GM23338 (cell line): ENCODE measurements around the gene NAMPT. TPM values are rescaled to one million over a fixed set of nuclear protein-coding genes. Genes with fewer than 3 reads are reported as not detected.

Source experiments
- ATAC-seq: fragments of 200-7000 bp; cut with Tn5 transposase; 3 replicates; pipeline ENCODE4 v1.9.1; 2020
- DNase-seq: peaks from one replicate; pipeline ENCODE4 v3.0.0-alpha.2; 2015; ENCODE audit warnings: low spot score
- H2AFZ ChIP-seq: fragments of 200-600 bp; sonication (generic); 2 replicates; pipeline ENCODE4 v1.8.0; 2016; ENCODE audit warnings: antibody characterized with exemption, mild to moderate bottlenecking, moderate library complexity
- H3F3A ChIP-seq: fragments of 200-600 bp; sonication (generic); replicated peaks from 2 replicates; pipeline ENCODE4 v1.8.0; 2017; ENCODE audit warnings: antibody characterized with exemption, mixed run types, low read depth
- H3K27ac ChIP-seq: fragments of 200-600 bp; sonication (generic); 2 replicates; pipeline ENCODE4 v1.6.1; 2016; ENCODE audit warnings: low read depth
- H3K27me3 ChIP-seq: fragments of 200-600 bp; sonication (generic); 2 replicates; pipeline ENCODE4 v1.8.0; 2016; ENCODE audit warnings: mild to moderate bottlenecking, mixed run types, moderate library complexity; ENCODE audit not compliant: insufficient read depth
- H3K36me3 ChIP-seq: fragments of 200-600 bp; sonication (generic); 2 replicates; pipeline ENCODE4 v1.8.0; 2016; ENCODE audit warnings: mild to moderate bottlenecking; ENCODE audit not compliant: insufficient read depth
- H3K4me1 ChIP-seq: fragments of 200-600 bp; sonication (generic); 2 replicates; pipeline ENCODE4 v1.8.0; 2016; ENCODE audit warnings: mild to moderate bottlenecking, moderate library complexity; ENCODE audit not compliant: insufficient read depth
- H3K4me2 ChIP-seq: fragments of 200-600 bp; sonication (generic); 2 replicates; pipeline ENCODE4 v1.7.1; 2017; ENCODE audit warnings: mixed run types
- H3K4me3 ChIP-seq: fragments of 200-600 bp; sonication (generic); 2 replicates; pipeline ENCODE4 v1.6.1; 2016; ENCODE audit warnings: mixed run types
- H3K79me2 ChIP-seq: fragments of 200-600 bp; sonication (generic); replicated peaks from 2 replicates; pipeline ENCODE4 v1.8.0; 2017; ENCODE audit warnings: mild to moderate bottlenecking; ENCODE audit not compliant: insufficient read depth
- H3K9me2 ChIP-seq: fragments of 200-600 bp; sonication (generic); 2 replicates; pipeline ENCODE4 v1.8.0; 2017; ENCODE audit not compliant: insufficient read depth
- H4K20me1 ChIP-seq: fragments of 200-600 bp; sonication (generic); replicated peaks from 2 replicates; pipeline ENCODE4 v1.8.0; 2017; ENCODE audit warnings: mild to moderate bottlenecking; ENCODE audit not compliant: insufficient read depth
- H3K27ac Mint-ChIP-seq: 2 replicates; pipeline ENCODE4 v1.8.0; 2020; ENCODE audit warnings: inconsistent platforms, mild to moderate bottlenecking, moderate library complexity, mixed read lengths
- H3K27me3 Mint-ChIP-seq: 3 replicates; pipeline ENCODE4 v1.8.0; 2022; ENCODE audit warnings: low read depth, mild to moderate bottlenecking, moderate library complexity, mixed read lengths, inconsistent platforms; ENCODE audit not compliant: insufficient read depth, poor library complexity
- H3K36me3 Mint-ChIP-seq: 3 replicates; pipeline ENCODE4 v1.8.0; 2021; ENCODE audit warnings: low read depth, mild to moderate bottlenecking, inconsistent platforms, moderate library complexity, mixed read lengths
- H3K4me1 Mint-ChIP-seq: 3 replicates; pipeline ENCODE4 v1.8.0; 2020; ENCODE audit warnings: mild to moderate bottlenecking, inconsistent platforms, mixed read lengths
- H3K4me3 Mint-ChIP-seq: 3 replicates; pipeline ENCODE4 v1.8.0; 2021; ENCODE audit warnings: moderate library complexity, mild to moderate bottlenecking, inconsistent platforms, mixed read lengths
- H3K9me3 Mint-ChIP-seq: 3 replicates; pipeline ENCODE4 v1.8.0; 2020; ENCODE audit warnings: moderate library complexity, mild to moderate bottlenecking, inconsistent platforms, mixed read lengths
- CREB1 ChIP-seq: fragments of 250-450 bp; sonication (Bioruptor Pico); IDR thresholded peaks from 2 replicates; pipeline ENCODE4 v1.5.0; 2020; ENCODE audit warnings: low read depth, mild to moderate bottlenecking, moderate library complexity
- EZH2 ChIP-seq: fragments of 200-600 bp; sonication (generic); IDR thresholded peaks from one replicate; pipeline ENCODE4 v1.8.0; 2017; ENCODE audit warnings: antibody characterized with exemption, mild to moderate bottlenecking, low read depth; ENCODE audit not compliant: unreplicated experiment
- EZH2phosphoT487 ChIP-seq: fragments of 200-600 bp; sonication (generic); IDR thresholded peaks from one replicate; pipeline ENCODE4 v1.8.1; 2018; ENCODE audit warnings: antibody characterized with exemption; ENCODE audit not compliant: unreplicated experiment
- JUNB ChIP-seq: IDR thresholded peaks from one replicate; pipeline ENCODE4 v1.6.1; 2016; ENCODE audit warnings: antibody characterized with exemption; ENCODE audit not compliant: unreplicated experiment
- NANOG ChIP-seq: IDR thresholded peaks from 2 replicates; pipeline ENCODE4 v1.6.1; 2016; ENCODE audit warnings: antibody characterized with exemption, borderline replicate concordance
- POLR2AphosphoS5 ChIP-seq: IDR thresholded peaks from 2 replicates; pipeline ENCODE4 v1.6.1; 2016; ENCODE audit warnings: antibody characterized with exemption, low read depth
- ZNF114 ChIP-seq: fragments of 250-450 bp; sonication (Bioruptor Pico); IDR thresholded peaks from 2 replicates; pipeline ENCODE4 v1.5.0; 2020; ENCODE audit warnings: mild to moderate bottlenecking, moderate library complexity
- ZNF331 ChIP-seq: fragments of 250-450 bp; sonication (Bioruptor Pico); IDR thresholded peaks from 2 replicates; pipeline ENCODE4 v1.5.0; 2020; ENCODE audit warnings: low read depth, mild to moderate bottlenecking, moderate library complexity
- polyA plus RNA-seq: library from polyadenylated mRNA; unstranded; fragments of >200 nt; fragmentation: Nextera tagmentation; extraction: Ambion mirVana; gene quantifications from 2 replicates; pipeline ENCODE4 v1.2.1, GENCODE V29; 2016
- total RNA-seq: library from RNA; depleted of rRNA; stranded (reverse); fragments of >200 nt; shearing (Covaris generic); gene quantifications from 2 replicates; pipeline ENCODE4 v1.2.3, GENCODE V29; 2014
- TF ChIP-seq, protein P1 (sequence below): IDR thresholded peaks from 2 replicates; pipeline ENCODE4 v1.6.1; 2016; ENCODE audit warnings: antibody characterized with exemption
- TF ChIP-seq, protein P2 (sequence below): IDR thresholded peaks from one replicate; pipeline ENCODE4 v1.6.1; 2018; ENCODE audit warnings: antibody characterized with exemption; ENCODE audit not compliant: unreplicated experiment
- TF ChIP-seq, protein P3 (sequence below), 2 experiments: fragments of 200-600 bp in 1 of 2; sonication (generic) in 1 of 2; conservative IDR thresholded peaks; 2 replicates each; pipeline versions ENCODE4 v1.5.1 to v1.6.1; 2016 to 2017; ENCODE audit warnings: antibody characterized with exemption in 2 of 2, low read depth in 2 of 2, mild to moderate bottlenecking in 2 of 2, moderate library complexity in 1 of 2

Gene NAMPT
- total and polyA plus RNA-seq, 2 experiments from 2014 or later, result 37.9 to 73.9 TPM

DNA sequence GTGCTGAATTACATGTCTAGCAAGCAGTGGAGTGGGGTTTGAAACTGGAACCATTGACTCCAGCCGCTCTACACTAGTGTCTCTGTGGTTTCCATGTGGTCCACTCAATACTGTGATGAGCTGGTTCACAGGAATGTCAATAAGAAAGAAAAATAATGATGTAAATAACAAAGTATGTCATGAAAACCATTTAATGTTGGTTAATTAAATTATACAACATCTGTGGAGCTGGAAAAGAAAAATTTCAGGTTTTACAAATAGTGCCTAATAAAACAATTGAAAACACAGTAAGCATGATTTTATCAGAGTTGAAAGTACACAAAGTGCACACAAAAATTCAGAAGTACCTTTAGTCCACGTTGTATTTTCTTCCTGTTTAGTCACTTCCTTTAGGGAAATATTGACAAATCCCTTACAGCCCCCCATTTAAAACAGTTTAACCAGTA is 28.7 kb upstream of the NAMPT start:
- H3K36me3 Mint-ChIP-seq, result no peaks in the 10 kb centered on the region; the same call in 2 of the 3 replicates
- H3K9me3 Mint-ChIP-seq, result peaks cover 11% of the 10 kb centered on the region
- ATAC-seq, result no peak
- no peak for TF ChIP-seq NANOG
- TF ChIP-seq POLR2AphosphoS5, result no peak
- no peak for TF ChIP-seq EZH2phosphoT487
- TF ChIP-seq, protein P1, sequence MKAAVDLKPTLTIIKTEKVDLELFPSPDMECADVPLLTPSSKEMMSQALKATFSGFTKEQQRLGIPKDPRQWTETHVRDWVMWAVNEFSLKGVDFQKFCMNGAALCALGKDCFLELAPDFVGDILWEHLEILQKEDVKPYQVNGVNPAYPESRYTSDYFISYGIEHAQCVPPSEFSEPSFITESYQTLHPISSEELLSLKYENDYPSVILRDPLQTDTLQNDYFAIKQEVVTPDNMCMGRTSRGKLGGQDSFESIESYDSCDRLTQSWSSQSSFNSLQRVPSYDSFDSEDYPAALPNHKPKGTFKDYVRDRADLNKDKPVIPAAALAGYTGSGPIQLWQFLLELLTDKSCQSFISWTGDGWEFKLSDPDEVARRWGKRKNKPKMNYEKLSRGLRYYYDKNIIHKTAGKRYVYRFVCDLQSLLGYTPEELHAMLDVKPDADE, result no peak
- TF ChIP-seq, protein P2, sequence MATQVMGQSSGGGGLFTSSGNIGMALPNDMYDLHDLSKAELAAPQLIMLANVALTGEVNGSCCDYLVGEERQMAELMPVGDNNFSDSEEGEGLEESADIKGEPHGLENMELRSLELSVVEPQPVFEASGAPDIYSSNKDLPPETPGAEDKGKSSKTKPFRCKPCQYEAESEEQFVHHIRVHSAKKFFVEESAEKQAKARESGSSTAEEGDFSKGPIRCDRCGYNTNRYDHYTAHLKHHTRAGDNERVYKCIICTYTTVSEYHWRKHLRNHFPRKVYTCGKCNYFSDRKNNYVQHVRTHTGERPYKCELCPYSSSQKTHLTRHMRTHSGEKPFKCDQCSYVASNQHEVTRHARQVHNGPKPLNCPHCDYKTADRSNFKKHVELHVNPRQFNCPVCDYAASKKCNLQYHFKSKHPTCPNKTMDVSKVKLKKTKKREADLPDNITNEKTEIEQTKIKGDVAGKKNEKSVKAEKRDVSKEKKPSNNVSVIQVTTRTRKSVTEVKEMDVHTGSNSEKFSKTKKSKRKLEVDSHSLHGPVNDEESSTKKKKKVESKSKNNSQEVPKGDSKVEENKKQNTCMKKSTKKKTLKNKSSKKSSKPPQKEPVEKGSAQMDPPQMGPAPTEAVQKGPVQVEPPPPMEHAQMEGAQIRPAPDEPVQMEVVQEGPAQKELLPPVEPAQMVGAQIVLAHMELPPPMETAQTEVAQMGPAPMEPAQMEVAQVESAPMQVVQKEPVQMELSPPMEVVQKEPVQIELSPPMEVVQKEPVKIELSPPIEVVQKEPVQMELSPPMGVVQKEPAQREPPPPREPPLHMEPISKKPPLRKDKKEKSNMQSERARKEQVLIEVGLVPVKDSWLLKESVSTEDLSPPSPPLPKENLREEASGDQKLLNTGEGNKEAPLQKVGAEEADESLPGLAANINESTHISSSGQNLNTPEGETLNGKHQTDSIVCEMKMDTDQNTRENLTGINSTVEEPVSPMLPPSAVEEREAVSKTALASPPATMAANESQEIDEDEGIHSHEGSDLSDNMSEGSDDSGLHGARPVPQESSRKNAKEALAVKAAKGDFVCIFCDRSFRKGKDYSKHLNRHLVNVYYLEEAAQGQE, result no peak
- Histone ChIP-seq H3K36me3 (no peaks in the 10 kb centered on the region), H3F3A (no peaks in the 10 kb centered on the region), H3K79me2 (no peaks in the 10 kb centered on the region), H3K4me2 (no peak overlapping the region), H3K27me3 (no peaks in the 10 kb centered on the region), H3K9me2 (peaks cover 8% of the 10 kb centered on the region), H3K27ac (no peak overlapping the region), H2AFZ (no peak overlapping the region), H3K4me3 (no peak overlapping the region), H4K20me1 (no peaks in the 10 kb centered on the region), H3K4me1 (no peaks in the 10 kb centered on the region)
- no peak overlapping the region for H3K4me3 Mint-ChIP-seq
- H3K4me1 Mint-ChIP-seq, result no peaks in the 10 kb centered on the region
- no peak for DNase-seq
- no peak overlapping the region for H3K27ac Mint-ChIP-seq
- peaks cover 2% of the 10 kb centered on the region for H3K27me3 Mint-ChIP-seq

DNA sequence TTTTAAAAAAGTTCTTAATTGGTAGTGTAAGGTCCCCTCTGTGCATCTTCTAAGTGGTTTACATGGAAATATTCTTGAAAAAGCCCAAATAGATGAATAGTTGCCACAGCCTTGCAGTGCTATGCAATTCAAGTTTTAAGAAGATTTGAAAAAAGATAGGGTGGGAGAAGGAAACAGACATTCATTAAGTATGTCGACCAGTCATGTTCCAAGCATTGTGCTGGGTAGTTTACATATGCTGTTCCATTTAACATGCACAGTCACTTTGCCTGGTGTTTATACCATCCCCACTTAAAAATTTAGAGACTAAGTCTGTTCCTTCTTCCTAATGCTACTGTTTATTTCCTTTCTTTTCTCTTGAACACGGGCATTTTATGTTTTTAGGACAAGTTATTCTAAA is 28.1 kb upstream of the NAMPT start:
- H3K79me2 ChIP-seq, result no peaks in the 10 kb centered on the region
- H3F3A ChIP-seq, result no peaks in the 10 kb centered on the region
- no peaks in the 10 kb centered on the region for H3K27me3 ChIP-seq
- H3K27ac ChIP-seq, result no peak overlapping the region
- no peak overlapping the region for H2AFZ ChIP-seq
- H3K36me3 ChIP-seq, result no peaks in the 10 kb centered on the region
- no peak overlapping the region for H3K4me3 Mint-ChIP-seq
- H3K4me2 ChIP-seq, result no peak overlapping the region
- ATAC-seq (no peak), DNase-seq (no peak)
- H3K9me3 Mint-ChIP-seq, result peaks cover 8% of the 10 kb centered on the region
- H3K4me1 Mint-ChIP-seq, result no peaks in the 10 kb centered on the region
- no peaks in the 10 kb centered on the region for H3K4me1 ChIP-seq
- no peaks in the 10 kb centered on the region for H4K20me1 ChIP-seq
- H3K36me3 Mint-ChIP-seq, result no peaks in the 10 kb centered on the region; the same call in 2 of the 3 replicates
- H3K27me3 Mint-ChIP-seq, result no peaks in the 10 kb centered on the region
- peaks cover 11% of the 10 kb centered on the region for H3K9me2 ChIP-seq
- no peak overlapping the region for H3K4me3 ChIP-seq
- H3K27ac Mint-ChIP-seq, result no peak overlapping the region
- TF ChIP-seq ZNF114 (CRISPR knock-in tag) (no peak), NANOG (no peak), ZNF331 (CRISPR knock-in tag) (no peak), CREB1 (CRISPR knock-in tag) (no peak), EZH2 (no peak), JUNB (no peak)
- TF ChIP-seq, protein P1, result no peak
- TF ChIP-seq, protein P3, sequence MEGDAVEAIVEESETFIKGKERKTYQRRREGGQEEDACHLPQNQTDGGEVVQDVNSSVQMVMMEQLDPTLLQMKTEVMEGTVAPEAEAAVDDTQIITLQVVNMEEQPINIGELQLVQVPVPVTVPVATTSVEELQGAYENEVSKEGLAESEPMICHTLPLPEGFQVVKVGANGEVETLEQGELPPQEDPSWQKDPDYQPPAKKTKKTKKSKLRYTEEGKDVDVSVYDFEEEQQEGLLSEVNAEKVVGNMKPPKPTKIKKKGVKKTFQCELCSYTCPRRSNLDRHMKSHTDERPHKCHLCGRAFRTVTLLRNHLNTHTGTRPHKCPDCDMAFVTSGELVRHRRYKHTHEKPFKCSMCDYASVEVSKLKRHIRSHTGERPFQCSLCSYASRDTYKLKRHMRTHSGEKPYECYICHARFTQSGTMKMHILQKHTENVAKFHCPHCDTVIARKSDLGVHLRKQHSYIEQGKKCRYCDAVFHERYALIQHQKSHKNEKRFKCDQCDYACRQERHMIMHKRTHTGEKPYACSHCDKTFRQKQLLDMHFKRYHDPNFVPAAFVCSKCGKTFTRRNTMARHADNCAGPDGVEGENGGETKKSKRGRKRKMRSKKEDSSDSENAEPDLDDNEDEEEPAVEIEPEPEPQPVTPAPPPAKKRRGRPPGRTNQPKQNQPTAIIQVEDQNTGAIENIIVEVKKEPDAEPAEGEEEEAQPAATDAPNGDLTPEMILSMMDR (conservative IDR thresholded peaks at IDR 0.05; ENCODE audit: low read depth in 2 of 2), result no peak
- TF ChIP-seq, protein P2, result no peak
